ENCODE results near the gene HSD17B12.

Gene HSD17B12

GRCh38 chr11:43689167-43689566 lies 8.6 kb downstream of the HSD17B12 start:
- no peak for DNase-seq

- no peak for DNase-seq
Observed at GRCh38 chr11:43690929-43691725, 10.6 kb downstream of the HSD17B12 start.

- no peak for DNase-seq
Observed at GRCh38 chr11:43691806-43692205, 11.3 kb downstream of the HSD17B12 start.

DNA sequence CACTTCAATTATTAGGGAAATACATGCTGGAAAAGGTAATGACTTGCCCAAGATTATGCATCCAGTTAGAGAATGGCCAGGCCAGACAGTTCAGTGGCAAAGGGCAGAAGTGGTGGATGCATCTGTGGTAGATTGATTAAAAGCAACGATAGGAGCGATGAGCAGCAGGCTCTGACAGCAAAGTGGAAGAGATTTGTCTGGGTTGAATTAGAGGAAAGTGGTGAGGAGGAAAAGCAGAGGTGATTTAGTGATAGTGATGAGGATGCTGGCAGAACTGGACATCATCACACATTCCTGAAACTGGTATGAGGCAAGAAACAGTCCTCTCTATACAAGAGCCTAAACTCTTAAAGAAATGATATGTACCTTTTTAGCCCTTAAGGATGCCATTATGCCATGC lies 12.5 kb downstream of the HSD17B12 start:
- DNase-seq: no peak

- no peak for DNase-seq
Observed at GRCh38 chr11:43693731-43694130, 13.2 kb downstream of the HSD17B12 start.

- no peak for DNase-seq
Observed at GRCh38 chr11:43694477-43694876, 13.9 kb downstream of the HSD17B12 start.

- DNase-seq: no peak
Observed at GRCh38 chr11:43697679-43698078, 17.1 kb downstream of the HSD17B12 start.

- DNase-seq: no peak
Observed at GRCh38 chr11:43699870-43700269, 19.3 kb downstream of the HSD17B12 start.

DNA sequence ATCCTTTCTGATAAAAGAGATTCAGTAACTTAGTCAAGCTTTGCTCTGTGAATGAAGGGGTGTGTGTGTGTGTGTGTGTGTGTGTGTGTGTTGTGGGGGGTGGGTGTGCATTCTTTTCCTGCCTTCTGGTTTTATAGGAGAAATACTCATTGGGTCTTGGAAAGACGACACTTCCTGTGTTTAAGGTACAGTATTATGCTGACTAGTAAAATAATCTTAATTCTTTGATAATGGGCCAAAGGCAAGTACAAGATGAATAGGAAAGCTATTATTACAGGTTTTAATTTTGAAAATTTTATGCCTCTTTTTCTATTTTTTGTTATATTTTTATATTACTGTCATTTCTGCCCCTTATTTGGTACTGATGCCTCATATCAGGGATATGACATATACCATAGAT lies 26.1 kb downstream of the HSD17B12 start:
- DNase-seq: no peak

- DNase-seq: no peak
Observed at GRCh38 chr11:43708776-43709175, 28.2 kb downstream of the HSD17B12 start.

GRCh38 chr11:43709689-43710088 lies 29.2 kb downstream of the HSD17B12 start:
- no peak for DNase-seq

DNA sequence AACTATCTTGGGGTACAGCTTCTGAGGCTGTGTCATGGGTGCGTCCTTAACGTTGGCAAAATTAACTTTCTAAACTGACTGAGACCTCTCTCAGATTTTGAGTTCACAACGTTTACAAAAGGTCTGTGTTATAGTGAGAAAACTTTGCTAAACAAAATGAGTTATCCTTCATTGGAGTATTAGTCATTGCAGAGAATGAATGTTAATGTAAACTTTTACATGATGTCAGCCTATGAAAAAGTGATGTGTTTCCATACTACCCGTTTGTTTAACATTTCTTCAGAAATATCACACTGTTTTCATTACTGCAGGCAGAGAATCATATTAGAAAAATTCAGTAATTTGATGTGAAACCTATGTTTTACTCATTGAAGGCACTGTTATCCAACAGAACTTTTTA lies 32.1 kb downstream of the HSD17B12 start:
- no peak for DNase-seq

DNA sequence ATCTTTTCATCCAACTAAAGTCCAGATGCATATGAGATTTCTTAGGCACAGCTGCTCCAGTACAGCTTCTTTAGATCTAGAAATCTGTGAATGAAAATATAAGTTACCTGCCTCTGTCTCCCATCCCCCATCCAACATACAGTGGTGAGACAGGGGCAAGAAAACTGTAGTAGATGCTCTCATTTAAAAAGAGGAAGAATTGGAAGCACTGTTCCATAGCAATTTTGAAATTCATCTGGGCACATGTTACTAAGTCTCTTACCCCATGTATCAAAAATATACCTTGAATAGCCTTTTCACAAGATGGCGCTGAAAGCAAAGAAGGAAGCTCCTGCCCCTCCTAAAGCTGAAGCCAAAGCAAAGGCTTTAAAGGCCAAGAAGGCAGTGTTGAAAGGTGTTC lies 37.8 kb downstream of the HSD17B12 start:
- DNase-seq: no peak

DNA sequence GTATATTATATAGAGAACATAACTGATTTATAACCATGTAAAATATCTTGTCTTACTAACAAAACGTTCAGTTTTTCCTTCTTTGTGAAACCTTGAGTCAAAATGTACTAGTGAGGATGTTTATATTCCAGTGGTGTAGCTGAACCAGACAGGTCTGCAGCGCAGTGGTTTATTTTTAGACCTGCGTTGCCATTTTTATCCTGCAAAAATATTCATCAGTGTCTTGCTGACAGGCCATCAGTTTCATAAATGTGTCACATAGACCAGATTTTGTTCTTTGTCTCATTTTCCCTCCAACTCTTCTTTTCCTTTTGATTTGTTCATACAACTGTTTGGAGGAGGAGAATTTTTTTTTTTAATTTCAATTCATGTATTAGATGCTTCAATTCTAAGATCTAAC lies 43.1 kb downstream of the HSD17B12 start:
- DNase-seq: no peak

- no peak for DNase-seq
Observed at GRCh38 chr11:43732225-43732624, 51.7 kb downstream of the HSD17B12 start.

DNA sequence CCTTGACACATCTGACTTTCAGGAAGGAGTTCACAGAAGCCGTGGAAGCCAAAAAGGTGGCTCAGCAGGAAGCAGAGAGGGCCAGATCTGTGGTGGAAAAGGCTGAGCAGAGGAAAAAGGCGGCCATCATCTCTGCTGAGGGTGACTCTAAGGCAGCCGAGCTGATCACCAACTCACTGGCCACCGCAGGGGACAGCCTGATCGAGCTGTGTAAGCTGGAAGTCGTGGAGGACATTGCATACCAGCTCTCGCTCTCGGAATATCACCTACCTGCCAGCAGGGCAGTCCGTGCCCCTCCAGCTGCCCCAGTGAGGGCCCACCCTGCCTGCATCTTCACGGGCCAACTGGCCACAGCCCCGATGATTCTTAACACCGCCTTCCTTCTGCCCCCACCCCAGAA lies 53.7 kb downstream of the HSD17B12 start:
- no peak for DNase-seq

- no peak for DNase-seq
Observed at GRCh38 chr11:43735115-43735514, 54.6 kb downstream of the HSD17B12 start.

- no peak for DNase-seq
Observed at GRCh38 chr11:43735961-43736360, 55.4 kb downstream of the HSD17B12 start.

GRCh38 chr11:43736502-43737200 lies 56.1 kb downstream of the HSD17B12 start:
- DNase-seq: no peak

- no peak for DNase-seq
Observed at GRCh38 chr11:43737201-43737590, 56.7 kb downstream of the HSD17B12 start.

DNA sequence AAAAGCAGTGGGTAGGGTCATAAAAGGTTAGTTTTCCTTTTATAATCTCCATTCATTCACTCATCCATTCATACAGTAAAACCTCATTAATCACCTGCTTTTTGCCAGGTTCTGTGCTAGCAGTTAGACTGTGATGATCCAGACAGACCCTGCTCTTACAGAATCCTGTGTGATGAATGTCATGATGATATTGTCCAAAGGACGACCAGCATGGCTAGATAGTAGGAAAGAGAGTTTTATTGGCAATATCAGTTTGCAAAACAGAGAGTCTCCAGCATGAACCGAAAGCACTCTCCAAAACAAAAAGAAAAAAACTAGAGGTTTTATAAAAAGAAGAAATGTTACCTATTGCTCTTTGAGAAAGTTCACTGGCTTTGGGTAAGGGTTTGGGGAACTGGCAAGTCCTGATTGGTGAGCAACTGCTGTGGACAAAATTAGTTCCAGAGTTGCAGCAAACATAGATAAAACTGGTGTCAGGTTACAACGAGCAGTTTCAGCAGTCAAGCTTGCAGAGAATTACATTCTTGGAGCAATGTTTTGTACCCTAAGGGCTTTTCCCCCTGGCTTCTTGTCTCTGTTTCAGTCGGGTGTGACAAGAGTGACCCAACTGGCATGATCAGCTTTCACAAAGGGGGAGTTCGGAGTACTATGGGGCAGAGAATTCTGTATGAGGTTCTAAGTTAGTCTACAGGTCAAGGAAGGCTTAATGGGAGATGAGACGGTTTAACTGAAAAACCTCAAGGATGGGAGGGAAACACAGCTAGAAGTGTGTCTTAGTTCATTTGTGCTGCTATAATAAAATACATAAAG lies 58.3 kb downstream of the HSD17B12 start:
- DNase-seq: no peak

DNA sequence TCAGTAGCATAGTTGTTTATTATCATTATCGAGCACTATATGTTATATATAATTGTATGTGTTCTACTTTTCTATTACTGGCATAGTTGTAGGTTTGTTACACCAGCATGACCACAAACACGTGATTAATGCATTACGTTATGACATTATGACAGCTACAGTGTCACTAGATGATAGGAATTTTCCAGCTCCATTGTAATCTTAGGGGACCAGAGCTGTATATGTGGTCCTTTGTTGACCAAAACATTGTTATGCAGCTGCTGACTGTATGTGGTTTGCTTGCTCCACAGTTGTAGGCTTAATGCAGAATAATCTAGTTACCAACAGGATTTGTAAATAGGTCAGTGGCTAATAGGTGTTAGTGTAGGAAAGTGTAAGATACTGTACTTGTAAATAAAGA lies 66.1 kb downstream of the HSD17B12 start:
- DNase-seq: no peak

- no peak for DNase-seq
Observed at GRCh38 chr11:43747130-43747802, 66.7 kb downstream of the HSD17B12 start.
